ENCODE data around the gene GRAPL.
"Not testable (repeated sequence)": the region's sequence is repeated elsewhere in the genome, so short reads cannot be mapped to it uniquely, and the experiment has no call there.

Gene GRAPL

GRCh38 chr17:19127148-19127980 lies at the start of gene GRAPL:
TSS of gene GRAPL (plus strand) at chr17:19127589. CDS start at chr17:19127620, 31 bp downstream.
- DNase-seq, result not testable (repeated sequence)

GRCh38 chr17:19088804-19089685 lies 38.3 kb upstream of the GRAPL start:
- not testable (repeated sequence) for DNase-seq

- not testable (repeated sequence) for DNase-seq
Observed at GRCh38 chr17:19090058-19090772, 37.2 kb upstream of the GRAPL start.

- DNase-seq, result not testable (repeated sequence)
Observed at GRCh38 chr17:19092737-19093683, 34.4 kb upstream of the GRAPL start.

- DNase-seq, result not testable (repeated sequence)
Observed at GRCh38 chr17:19093684-19094438, 33.5 kb upstream of the GRAPL start.

GRCh38 chr17:19108517-19108916 lies 18.9 kb upstream of the GRAPL start:
- not testable (repeated sequence) for DNase-seq

GRCh38 chr17:19110189-19111097 lies 16.9 kb upstream of the GRAPL start:
- not testable (repeated sequence) for DNase-seq

- not testable (repeated sequence) for DNase-seq
Observed at GRCh38 chr17:19111111-19111711, 16.2 kb upstream of the GRAPL start.

- not testable (repeated sequence) for DNase-seq
Observed at GRCh38 chr17:19111801-19112458, 15.5 kb upstream of the GRAPL start.

GRCh38 chr17:19112459-19112826 lies 14.9 kb upstream of the GRAPL start:
- DNase-seq, result not testable (repeated sequence)

GRCh38 chr17:19118695-19119094 lies 8.7 kb upstream of the GRAPL start:
- not testable (repeated sequence) for DNase-seq

- DNase-seq, result not testable (repeated sequence)
Observed at GRCh38 chr17:19125289-19125688, 2.1 kb upstream of the GRAPL start.

GRCh38 chr17:19129500-19129899 lies 2.1 kb downstream of the GRAPL start:
- DNase-seq, result not testable (repeated sequence)

GRCh38 chr17:19131108-19131507 lies 3.7 kb downstream of the GRAPL start:
- not testable (repeated sequence) for DNase-seq

- DNase-seq, result not testable (repeated sequence)
Observed at GRCh38 chr17:19131772-19132171, 4.4 kb downstream of the GRAPL start.

GRCh38 chr17:19133793-19134192 lies 6.4 kb downstream of the GRAPL start:
- not testable (repeated sequence) for DNase-seq

GRCh38 chr17:19135391-19135790 lies 8.0 kb downstream of the GRAPL start:
- not testable (repeated sequence) for DNase-seq

GRCh38 chr17:19136138-19136537 lies 8.7 kb downstream of the GRAPL start:
- not testable (repeated sequence) for DNase-seq

GRCh38 chr17:19136605-19137004 lies 9.2 kb downstream of the GRAPL start:
- not testable (repeated sequence) for DNase-seq
